ENCODE results near the gene DIAPH3. TPM values are rescaled to one million over a fixed set of nuclear protein-coding genes. Genes with fewer than 3 reads are reported as not detected.
A peak's percentile ranks its signal among the peaks of the same experiment; 100 is the strongest.

Gene DIAPH3
- total and polyA plus RNA-seq, 2 of the 4 experiments (the other 2 are of a cell fraction): 8.9 to 9.3 TPM

DNA sequence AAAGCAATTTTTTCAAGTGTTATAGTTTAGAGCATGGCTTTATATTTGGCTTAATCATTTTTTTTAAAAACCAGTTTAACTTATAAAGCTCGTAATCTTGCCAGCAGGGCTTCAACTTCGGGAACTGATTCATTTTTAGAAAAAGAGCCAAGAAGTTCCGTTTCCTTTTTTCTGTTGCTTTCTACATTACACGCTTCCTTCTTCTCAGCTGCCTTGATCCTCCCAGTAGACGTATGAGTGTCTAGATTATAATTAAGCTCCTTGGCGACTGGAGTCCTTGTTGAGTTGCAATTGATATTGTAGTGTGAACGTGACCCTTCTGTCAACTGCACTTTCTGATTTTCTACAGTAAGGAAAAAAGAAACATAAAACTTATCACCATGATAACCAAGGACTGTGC is 497.2 kb downstream of the DIAPH3 start:
- Histone ChIP-seq H3K36me3 (ENCODE audit: control insufficient read depth, insufficient read depth, low read length) (no peaks in the 10 kb centered on the region), H3K27me3 (ENCODE audit: control insufficient read depth, insufficient read depth, low read length) (no peaks in the 10 kb centered on the region), H3K9ac (ENCODE audit: low read depth, low read length) (no peak overlapping the region), H2BK5ac (ENCODE audit: low read depth, low read length, poor library complexity, severe bottlenecking) (peak overlapping the region; percentile 19), H3K4me1 (ENCODE audit: control insufficient read depth, insufficient read depth, low read length) (no peaks in the 10 kb centered on the region), H3K23ac (ENCODE audit: low read depth, low read length) (0 out of 2 replicates have a peak overlapping the region, but pooled peaks have one; percentile 59), H4K5ac (ENCODE audit: low read depth, low read length) (no peak overlapping the region; the same call in 1 of the 2 replicates), H3K14ac (replicated peaks; ENCODE audit: low read depth, low read length) (peak overlapping the region; percentile 74; the same call in 1 of the 2 replicates), H2BK15ac (ENCODE audit: low read depth, low read length) (no peak overlapping the region), H2AK9ac (replicated peaks; ENCODE audit: low read depth, low read length, poor library complexity) (no peak overlapping the region), H3K79me1 (ENCODE audit: low read depth in 1 of 2, low read length in 2 of 2) (no peaks in the 10 kb centered on the region), H2BK120ac (ENCODE audit: low read depth, low read length) (no peak overlapping the region), H4K91ac (ENCODE audit: insufficient read depth, low read depth, low read length) (no peak overlapping the region), H3K4me2 (ENCODE audit: low read depth, low read length) (peak overlapping the region; percentile 13; the same call in 1 of the 2 replicates), H3K18ac (ENCODE audit: low read depth, low read length) (no peak overlapping the region), H2AK5ac (ENCODE audit: low read depth, low read length) (no peak overlapping the region), H2AFZ (replicated peaks; ENCODE audit: low read length, poor library complexity) (no peak overlapping the region), H3K27ac (ENCODE audit: insufficient read depth, low read length) (no peak overlapping the region), H3K56ac (ENCODE audit: extremely low read depth, insufficient read depth, low read length) (no peak overlapping the region), H4K8ac (ENCODE audit: low read depth in 2 of 2, low read length in 2 of 2) (no peak overlapping the region), H3K9me3 (ENCODE audit: control insufficient read depth, insufficient read depth, low read length) (no peaks in the 10 kb centered on the region), H3K4ac (ENCODE audit: low read depth, low read length) (no peak overlapping the region), H3K9me1 (ENCODE audit: insufficient read depth, low read length) (no peaks in the 10 kb centered on the region), H4K20me1 (ENCODE audit: insufficient read depth, low read length) (no peaks in the 10 kb centered on the region), H3K4me3 (ENCODE audit: insufficient read depth, low read depth, low read length) (no peak overlapping the region), H2BK20ac (ENCODE audit: low read depth, low read length) (no peak overlapping the region)
- dilution Hi-C loops (cut with HindIII; ENCODE audit: low sequenced_read_pairs, unreplicated experiment): no loop called here
- TF ChIP-seq CHD1 (IDR thresholded peaks at IDR 0.05; ENCODE audit: low read depth, low read length) (no peak), MAZ (IDR thresholded peaks at IDR 0.05; ENCODE audit: borderline replicate concordance, low read depth, low read length) (no peak), RCOR1 (IDR thresholded peaks at IDR 0.05; ENCODE audit: insufficient replicate concordance, low read length) (no peak), FOS (IDR thresholded peaks at IDR 0.05; ENCODE audit: low read depth, low read length) (no peak), RFX5 (IDR thresholded peaks at IDR 0.05; ENCODE audit: low read depth, low read length) (no peak), RAD21 (IDR thresholded peaks at IDR 0.05; ENCODE audit: low read length) (no peak), MAFK (IDR thresholded peaks at IDR 0.05; ENCODE audit: low read depth, low read length) (no peak), SMC3 (IDR thresholded peaks at IDR 0.05; ENCODE audit: low read depth, low read length) (no peak), MXI1 (IDR thresholded peaks at IDR 0.05; ENCODE audit: borderline replicate concordance, low read depth, low read length) (no peak)
- TF ChIP-seq, protein P1, sequence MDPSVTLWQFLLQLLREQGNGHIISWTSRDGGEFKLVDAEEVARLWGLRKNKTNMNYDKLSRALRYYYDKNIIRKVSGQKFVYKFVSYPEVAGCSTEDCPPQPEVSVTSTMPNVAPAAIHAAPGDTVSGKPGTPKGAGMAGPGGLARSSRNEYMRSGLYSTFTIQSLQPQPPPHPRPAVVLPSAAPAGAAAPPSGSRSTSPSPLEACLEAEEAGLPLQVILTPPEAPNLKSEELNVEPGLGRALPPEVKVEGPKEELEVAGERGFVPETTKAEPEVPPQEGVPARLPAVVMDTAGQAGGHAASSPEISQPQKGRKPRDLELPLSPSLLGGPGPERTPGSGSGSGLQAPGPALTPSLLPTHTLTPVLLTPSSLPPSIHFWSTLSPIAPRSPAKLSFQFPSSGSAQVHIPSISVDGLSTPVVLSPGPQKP (IDR thresholded peaks at IDR 0.05; ENCODE audit: borderline replicate concordance, low read depth, low read length): no peak
- TF ChIP-seq, protein P2, sequence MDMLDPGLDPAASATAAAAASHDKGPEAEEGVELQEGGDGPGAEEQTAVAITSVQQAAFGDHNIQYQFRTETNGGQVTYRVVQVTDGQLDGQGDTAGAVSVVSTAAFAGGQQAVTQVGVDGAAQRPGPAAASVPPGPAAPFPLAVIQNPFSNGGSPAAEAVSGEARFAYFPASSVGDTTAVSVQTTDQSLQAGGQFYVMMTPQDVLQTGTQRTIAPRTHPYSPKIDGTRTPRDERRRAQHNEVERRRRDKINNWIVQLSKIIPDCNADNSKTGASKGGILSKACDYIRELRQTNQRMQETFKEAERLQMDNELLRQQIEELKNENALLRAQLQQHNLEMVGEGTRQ (IDR thresholded peaks at IDR 0.05; ENCODE audit: low read depth, low read length): no peak
- CTCF ChIA-PET: interaction anchor here (0.7 to 1.1 kb wide), 3 partner anchors 13 to 673 kb away, joined by 4 to 5 read pairs (median 5); no protein-coding TSS in a partner anchor
- intact Hi-C loops (cut with micrococcal nuclease): no loop called here
- POLR2A ChIA-PET (ENCODE audit: unreplicated experiment): no interaction called here
- BruUV-seq (replicated peaks): no TSS peak
- in situ Hi-C loops (cut with MboI; ENCODE audit: low sequenced_read_pairs): no loop called here
- peak; percentile 7 for DNase-seq
- no peak for ATAC-seq (ENCODE audit: low read depth)
- WGBS, 2 experiments (ENCODE audit: extremely low coverage in 2 of 2, insufficient read length in 1 of 2): no CpG with 5 or more reads among the region's 7 CpGs
